Parathyroid adenoma (tissue), 2 donors: ENCODE data around the gene SETD3.

ENCODE experiments used
- H2AFZ ChIP-seq: fragments of 300-600 bp; sonication (generic); one replicate; pipeline ENCODE4 v1.7.0; 2017; ENCODE audit warnings: antibody characterized with exemption, mild to moderate bottlenecking
- H3K27ac ChIP-seq: fragments of 300-600 bp; sonication (generic); one replicate; pipeline ENCODE4 v1.7.0; 2017
- H3K27me3 ChIP-seq: fragments of 300-600 bp; sonication (generic); one replicate; pipeline ENCODE4 v1.7.0; 2017; ENCODE audit warnings: low read length; ENCODE audit not compliant: control insufficient read depth, insufficient read depth
- H3K36me3 ChIP-seq: fragments of 300-600 bp; sonication (generic); one replicate; pipeline ENCODE4 v1.7.0; 2017; ENCODE audit warnings: low read length; ENCODE audit not compliant: control insufficient read depth, insufficient read depth
- H3K4me1 ChIP-seq: fragments of 300-600 bp; sonication (generic); one replicate; pipeline ENCODE4 v1.7.0; 2017; ENCODE audit warnings: control low read depth
- H3K4me2 ChIP-seq: fragments of 300-600 bp; sonication (generic); one replicate; pipeline ENCODE4 v1.7.0; 2017; ENCODE audit warnings: low read length
- H3K4me3 ChIP-seq: fragments of 300-600 bp; sonication (generic); one replicate; pipeline ENCODE4 v1.7.0; 2017; ENCODE audit warnings: low read depth, low read length
- H3K79me2 ChIP-seq: fragments of 300-600 bp; sonication (generic); one replicate; pipeline ENCODE4 v1.7.0; 2017; ENCODE audit warnings: control low read depth
- H3K9ac ChIP-seq: fragments of 300-600 bp; sonication (generic); one replicate; pipeline ENCODE4 v1.7.0; 2017; ENCODE audit warnings: mild to moderate bottlenecking
- H3K9me3 ChIP-seq: fragments of 300-600 bp; sonication (generic); one replicate; pipeline ENCODE4 v1.7.0; 2017; ENCODE audit warnings: low read length; ENCODE audit not compliant: control insufficient read depth
- CTCF ChIP-seq: fragments of 300-600 bp; sonication (generic); IDR thresholded peaks from one replicate; pipeline ENCODE4 v1.7.0; 2017; ENCODE audit warnings: antibody characterized with exemption, mild to moderate bottlenecking
- donor health status: primary hyperparathyroidism.

SETD3 gene

GRCh38 chr14:99422228-99423010, 58.2 kb downstream of the SETD3 start:
- Histone ChIP-seq H3K4me3 (no peak overlapping the region), H3K79me2 (peaks cover 8% of the 10 kb centered on the region), H3K4me2 (no peak overlapping the region), H3K9ac (no peak overlapping the region), H3K9me3 (no peaks in the 10 kb centered on the region), H3K4me1 (no peaks in the 10 kb centered on the region), H3K27me3 (no peaks in the 10 kb centered on the region), H3K36me3 (no peaks in the 10 kb centered on the region), H2AFZ (no peak overlapping the region), H3K27ac (no peak overlapping the region)
- TF ChIP-seq CTCF = no peak

GRCh38 chr14:99420711-99421110, 59.9 kb downstream of the SETD3 start:
- Histone ChIP-seq H3K36me3 (no peaks in the 10 kb centered on the region), H3K4me1 (no peaks in the 10 kb centered on the region), H2AFZ (no peak overlapping the region), H3K27me3 (no peaks in the 10 kb centered on the region), H3K9me3 (no peaks in the 10 kb centered on the region), H3K79me2 (no peaks in the 10 kb centered on the region), H3K4me3 (no peak overlapping the region), H3K4me2 (no peak overlapping the region), H3K9ac (no peak overlapping the region), H3K27ac (no peak overlapping the region)
- TF ChIP-seq CTCF = no peak

- Histone ChIP-seq H3K27ac (no peak overlapping the region), H3K9me3 (no peaks in the 10 kb centered on the region), H3K9ac (no peak overlapping the region), H3K4me3 (no peak overlapping the region), H3K4me2 (no peak overlapping the region), H3K36me3 (no peaks in the 10 kb centered on the region), H3K79me2 (no peaks in the 10 kb centered on the region), H3K27me3 (no peaks in the 10 kb centered on the region), H3K4me1 (no peaks in the 10 kb centered on the region), H2AFZ (no peak overlapping the region)
- TF ChIP-seq CTCF = no peak
Measured at GRCh38 chr14:99419905-99420304, 60.8 kb downstream of the SETD3 start.

GRCh38 chr14:99418242-99418641, 62.4 kb downstream of the SETD3 start:
- no peak for TF ChIP-seq CTCF
- Histone ChIP-seq H3K4me1 (no peaks in the 10 kb centered on the region), H3K36me3 (no peaks in the 10 kb centered on the region), H3K27ac (no peak overlapping the region), H2AFZ (no peak overlapping the region), H3K79me2 (no peaks in the 10 kb centered on the region), H3K4me3 (no peak overlapping the region), H3K27me3 (no peaks in the 10 kb centered on the region), H3K4me2 (no peak overlapping the region), H3K9ac (no peak overlapping the region), H3K9me3 (no peaks in the 10 kb centered on the region)

- H3K27ac ChIP-seq = no peak overlapping the region
- H3K9ac ChIP-seq = no peak overlapping the region
- no peaks in the 10 kb centered on the region for H3K4me1 ChIP-seq
- H3K9me3 ChIP-seq = no peaks in the 10 kb centered on the region
- H3K79me2 ChIP-seq = no peaks in the 10 kb centered on the region
- no peaks in the 10 kb centered on the region for H3K27me3 ChIP-seq
- no peak overlapping the region for H3K4me2 ChIP-seq
- no peak overlapping the region for H2AFZ ChIP-seq
- no peaks in the 10 kb centered on the region for H3K36me3 ChIP-seq
- H3K4me3 ChIP-seq = no peak overlapping the region
- TF ChIP-seq CTCF = no peak
Measured at GRCh38 chr14:99416909-99417308, 63.8 kb downstream of the SETD3 start.
